Hepatocyte (in vitro differentiated cells): ENCODE measurements around the gene AGT. TPM values are rescaled to one million over a fixed set of nuclear protein-coding genes. Genes with fewer than 3 reads are reported as not detected.
"Not testable (repeated sequence)": the region's sequence is repeated elsewhere in the genome, so short reads cannot be mapped to it uniquely, and the experiment has no call there.

Source experiments
- DNase-seq: peaks from one replicate; pipeline ENCODE4 v3.0.0-alpha.2; 2016; ENCODE audit warnings: low spot score
- H2AFZ ChIP-seq: fragments of 200-600 bp; sonication (generic); 2 replicates; pipeline ENCODE4 v1.6.0; 2016; ENCODE audit warnings: antibody characterized with exemption, mild to moderate bottlenecking
- H3K27ac ChIP-seq: fragments of 200-600 bp; sonication (generic); 2 replicates; pipeline ENCODE4 v1.5.1; 2016; ENCODE audit warnings: mild to moderate bottlenecking
- H3K27me3 ChIP-seq: fragments of 200-600 bp; sonication (generic); 2 replicates; pipeline ENCODE4 v1.6.1; 2016
- H3K36me3 ChIP-seq: fragments of 200-600 bp; sonication (generic); replicated peaks from 2 replicates; pipeline ENCODE4 v1.5.1; 2016; ENCODE audit warnings: low read depth; ENCODE audit not compliant: insufficient read depth
- H3K4me1 ChIP-seq: fragments of 200-600 bp; sonication (generic); 2 replicates; pipeline ENCODE4 v1.5.1; 2016; ENCODE audit warnings: mild to moderate bottlenecking, moderate library complexity; ENCODE audit not compliant: insufficient read depth
- H3K4me2 ChIP-seq: fragments of 200-600 bp; sonication (generic); 2 replicates; pipeline ENCODE4 v1.6.0; 2016
- H3K4me3 ChIP-seq: fragments of 200-600 bp; sonication (generic); 2 replicates; pipeline ENCODE4 v1.5.1; 2016; ENCODE audit warnings: mild to moderate bottlenecking
- H3K79me2 ChIP-seq: fragments of 200-600 bp; sonication (generic); 2 replicates; pipeline ENCODE4 v1.6.0; 2017; ENCODE audit warnings: mild to moderate bottlenecking
- H3K9me2 ChIP-seq: fragments of 200-600 bp; sonication (generic); replicated peaks from 2 replicates; pipeline ENCODE4 v1.6.0; 2017; ENCODE audit warnings: mild to moderate bottlenecking; ENCODE audit not compliant: insufficient read depth
- H3K9me3 ChIP-seq: fragments of 200-600 bp; sonication (generic); 2 replicates; pipeline ENCODE4 v1.5.1; 2016; ENCODE audit warnings: low read depth, mild to moderate bottlenecking
- H4K20me1 ChIP-seq: fragments of 200-600 bp; sonication (generic); 2 replicates; pipeline ENCODE4 v1.6.0; 2016; ENCODE audit warnings: mild to moderate bottlenecking; ENCODE audit not compliant: insufficient read depth, poor library complexity, severe bottlenecking
- CTCF ChIP-seq: fragments of 200-600 bp; sonication (generic); IDR thresholded peaks from 2 replicates; pipeline ENCODE4 v1.5.1; 2016; ENCODE audit warnings: antibody characterized with exemption, mild to moderate bottlenecking; ENCODE audit not compliant: poor library complexity
- EZH2 ChIP-seq: fragments of 200-600 bp; sonication (generic); IDR thresholded peaks from 2 replicates; pipeline ENCODE4 v1.6.1; 2016; ENCODE audit warnings: antibody characterized with exemption, mild to moderate bottlenecking, borderline replicate concordance
- EZH2phosphoT487 ChIP-seq: fragments of 200-600 bp; sonication (generic); IDR thresholded peaks from one replicate; pipeline ENCODE4 v1.6.1; 2018; ENCODE audit warnings: antibody characterized with exemption, mild to moderate bottlenecking, low read depth, moderate library complexity; ENCODE audit not compliant: unreplicated experiment, severe bottlenecking
- WGBS: methylation state at CpG from one replicate; pipeline ENCODE4 v1.1.6; 2016; ENCODE audit warnings: low lambda C conversion rate; ENCODE audit errors: missing lambda C conversion rate; 5-methylcytosine and 5-hydroxymethylcytosine counted together
- polyA plus RNA-seq: library from polyadenylated mRNA; unstranded; fragments of >200 nt; fragmentation: Nextera tagmentation; extraction: Ambion mirVana; gene quantifications from 2 replicates; pipeline ENCODE4 v1.2.1, GENCODE V29; 2016
- total RNA-seq: library from RNA; depleted of rRNA; stranded (reverse); fragments of >200 nt; gene quantifications from 2 replicates; pipeline ENCODE4 v1.2.3, GENCODE V29; 2014

Gene AGT
- total and polyA plus RNA-seq, 2 experiments from 2014 or later = 476 to 583 TPM

- H3K4me2 ChIP-seq = no peak overlapping the region
- H3K9me3 ChIP-seq = no peaks in the 10 kb centered on the region
- H3K4me1 ChIP-seq = peaks cover 9% of the 10 kb centered on the region
- H2AFZ ChIP-seq = no peak overlapping the region
- no peak overlapping the region for H3K27ac ChIP-seq
- TF ChIP-seq CTCF (no peak), EZH2phosphoT487 (no peak), EZH2 (no peak)
- no peak overlapping the region for H3K4me3 ChIP-seq
- H3K36me3 ChIP-seq = no peaks in the 10 kb centered on the region
- no peaks in the 10 kb centered on the region for H3K27me3 ChIP-seq
- 94% methylated on average over 17 of the region's 17 CpGs for WGBS
- no peaks in the 10 kb centered on the region for H4K20me1 ChIP-seq
- no peaks in the 10 kb centered on the region for H3K9me2 ChIP-seq
- DNase-seq = no peak
- no peaks in the 10 kb centered on the region for H3K79me2 ChIP-seq
These were observed 12.5 kb downstream of the AGT start for GRCh38 chr1:230701434-230701833.

DNA sequence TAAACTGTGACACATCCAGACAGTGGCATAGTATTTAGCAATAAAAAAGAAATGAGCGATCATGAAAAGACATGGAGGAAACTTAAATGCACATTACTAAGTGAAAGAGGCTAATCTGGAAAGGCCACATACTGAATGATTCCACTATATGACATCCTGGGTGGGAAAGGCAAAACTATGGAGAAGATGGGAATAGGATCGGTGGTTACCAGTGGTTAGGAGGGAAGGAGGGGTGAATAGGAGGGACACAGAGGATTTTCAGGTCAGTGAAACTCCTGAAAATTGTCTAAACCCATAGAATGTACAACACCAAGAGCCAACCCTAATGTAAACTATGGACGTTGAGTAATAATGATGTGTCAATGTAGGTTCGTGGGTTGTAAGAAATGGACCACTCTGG is 13.8 kb downstream of the AGT start:
- Histone ChIP-seq H3K4me3 (no peak overlapping the region), H3K4me1 (peaks cover 9% of the 10 kb centered on the region), H3K4me2 (no peak overlapping the region), H2AFZ (no peak overlapping the region), H3K9me3 (no peaks in the 10 kb centered on the region), H3K36me3 (no peaks in the 10 kb centered on the region), H3K9me2 (no peaks in the 10 kb centered on the region), H3K27me3 (no peaks in the 10 kb centered on the region), H3K79me2 (no peaks in the 10 kb centered on the region), H3K27ac (no peak overlapping the region), H4K20me1 (no peaks in the 10 kb centered on the region)
- WGBS = 76% methylated on average over 4 of the region's 4 CpGs
- TF ChIP-seq CTCF = no peak
- TF ChIP-seq EZH2phosphoT487 = no peak
- no peak for TF ChIP-seq EZH2
- DNase-seq = no peak

GRCh38 chr1:230699716-230700115 is 14.2 kb downstream of the AGT start:
- DNase-seq = no peak
- peaks cover 9% of the 10 kb centered on the region for H3K4me1 ChIP-seq
- H3K4me2 ChIP-seq = no peak overlapping the region
- TF ChIP-seq CTCF = no peak
- no peak for TF ChIP-seq EZH2
- TF ChIP-seq EZH2phosphoT487 = no peak
- H3K27me3 ChIP-seq = no peaks in the 10 kb centered on the region
- no peak overlapping the region for H3K4me3 ChIP-seq
- H2AFZ ChIP-seq = no peak overlapping the region
- no peaks in the 10 kb centered on the region for H3K9me2 ChIP-seq
- H3K79me2 ChIP-seq = no peaks in the 10 kb centered on the region
- no peaks in the 10 kb centered on the region for H3K36me3 ChIP-seq
- H4K20me1 ChIP-seq = no peaks in the 10 kb centered on the region
- WGBS = 97% methylated on average over 1 of the region's 1 CpG
- H3K9me3 ChIP-seq = no peaks in the 10 kb centered on the region
- no peak overlapping the region for H3K27ac ChIP-seq

- H3K79me2 ChIP-seq, H3K4me1 ChIP-seq, H3K9me3 ChIP-seq, DNase-seq, H3K9me2 ChIP-seq, H4K20me1 ChIP-seq, H3K4me3 ChIP-seq, H3K36me3 ChIP-seq, H3K27me3 ChIP-seq, H3K4me2 ChIP-seq, H3K27ac ChIP-seq, H2AFZ ChIP-seq: not testable (repeated sequence)
These were observed 15.0 kb downstream of the AGT start for GRCh38 chr1:230698964-230699363.
